HCT116 (cell line): Measurements from ENCODE around the gene COL5A1.

Source experiments
- CBX3 ChIP-seq: IDR thresholded peaks from 2 replicates; pipeline ENCODE4 v1.6.1; 2012; ENCODE audit warnings: low read depth
- CTCF ChIP-seq, 3 experiments: fragments of 200-600 bp in 1 of 3; sonication (generic) in 1 of 3; IDR thresholded peaks in 2 of 3; conservative IDR thresholded peaks in 1 of 3; 2 replicates each; pipeline ENCODE4 v1.5.1; 2012 to 2017; ENCODE audit warnings: low read depth in 2 of 3, low read length in 2 of 3, antibody characterized with exemption in 1 of 3, borderline replicate concordance in 1 of 3, control low read depth in 1 of 3, mild to moderate bottlenecking in 1 of 3, mixed read lengths in 1 of 3, mixed run types in 1 of 3, moderate library complexity in 1 of 3; ENCODE audit not compliant: insufficient read depth in 1 of 3
- EGR1 ChIP-seq: IDR thresholded peaks from 2 replicates; pipeline ENCODE4 v1.6.1; 2012; ENCODE audit warnings: low read depth
- EZH2 ChIP-seq: fragments of 200-600 bp; sonication (generic); IDR thresholded peaks from 2 replicates; pipeline ENCODE4 v1.6.1; 2017; ENCODE audit warnings: antibody characterized with exemption, mixed run types
- EZH2phosphoT487 ChIP-seq: fragments of 200-600 bp; IDR thresholded peaks from 2 replicates; pipeline ENCODE4 v1.6.1; 2018; ENCODE audit warnings: antibody characterized with exemption, borderline replicate concordance
- FOSL1 ChIP-seq: IDR thresholded peaks from 2 replicates; pipeline ENCODE4 v1.6.1; 2012; ENCODE audit warnings: low read depth
- JUND ChIP-seq: IDR thresholded peaks from 2 replicates; pipeline ENCODE4 v1.6.1; 2012
- POLR2A ChIP-seq: IDR thresholded peaks from 2 replicates; pipeline ENCODE4 v1.7.0; 2011; ENCODE audit warnings: borderline replicate concordance; ENCODE audit not compliant: insufficient read depth, insufficient read length; ENCODE audit errors: extremely low read depth
- RAD21 ChIP-seq: IDR thresholded peaks from 2 replicates; pipeline ENCODE4 v1.6.1; 2012; ENCODE audit warnings: low read depth, mild to moderate bottlenecking
- SIN3A ChIP-seq: IDR thresholded peaks from 2 replicates; pipeline ENCODE4 v1.6.1; 2012; ENCODE audit warnings: low read depth
- SP1 ChIP-seq: IDR thresholded peaks from 2 replicates; pipeline ENCODE4 v1.6.1; 2012; ENCODE audit warnings: low read depth
- ZNF274 ChIP-seq: fragments of 200-500 bp; sonication (Bioruptor generic); IDR thresholded peaks from 2 replicates; pipeline ENCODE4 v1.6.1; 2014; ENCODE audit warnings: mild to moderate bottlenecking, low read depth, low read length, inconsistent platforms
- TF ChIP-seq, protein P1 (sequence below): IDR thresholded peaks from 2 replicates; pipeline ENCODE4 v1.6.1; 2012

- TF ChIP-seq SP1 = no peak
- no peak for TF ChIP-seq JUND
- TF ChIP-seq ZNF274 = no peak
- TF ChIP-seq EZH2 = no peak
- TF ChIP-seq EZH2phosphoT487 = no peak
- no peak for TF ChIP-seq POLR2A
- TF ChIP-seq EGR1 = no peak
- no peak for TF ChIP-seq CTCF (IDR thresholded peaks at IDR 0.05 in 2 of 3, conservative IDR thresholded peaks at IDR 0.05 in 1 of 3; ENCODE audit: borderline replicate concordance in 1 of 3, insufficient read depth in 1 of 3, low read depth in 2 of 3, low read length in 2 of 3)
- TF ChIP-seq FOSL1 = no peak
- TF ChIP-seq, protein P1, sequence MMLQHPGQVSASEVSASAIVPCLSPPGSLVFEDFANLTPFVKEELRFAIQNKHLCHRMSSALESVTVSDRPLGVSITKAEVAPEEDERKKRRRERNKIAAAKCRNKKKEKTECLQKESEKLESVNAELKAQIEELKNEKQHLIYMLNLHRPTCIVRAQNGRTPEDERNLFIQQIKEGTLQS = no peak
- no peak for TF ChIP-seq RAD21
- no peak for TF ChIP-seq CBX3
- no peak for TF ChIP-seq SIN3A
Measured at GRCh38 chr9:134706522-134706921, 64.9 kb downstream of the COL5A1 start.
